Choroid plexus epithelial cell (primary cell): ENCODE results near the gene E2F1.
A peak's percentile ranks its signal among the peaks of the same experiment; 100 is the strongest.

Experiments
- DNase-seq: peaks from one replicate; pipeline ENCODE4 v3.0.0-alpha.2; 2010; ENCODE audit warnings: low read depth
- H3K4me3 ChIP-seq: 2 replicates; pipeline ENCODE4 v1.5.1; 2011; ENCODE audit warnings: low read depth, mild to moderate bottlenecking, control low read depth, low read length, moderate library complexity
- CTCF ChIP-seq: conservative IDR thresholded peaks from 2 replicates; pipeline ENCODE4 v1.5.1; 2011; ENCODE audit warnings: low read depth, mild to moderate bottlenecking, control low read depth, inconsistent platforms, low read length, moderate library complexity

E2F1 gene

GRCh38 chr20:33721391-33722140 is 35.4 kb upstream of the E2F1 start:
- H3K4me3 ChIP-seq = no peak overlapping the region
- no peak for DNase-seq
- TF ChIP-seq CTCF = no peak

GRCh38 chr20:33719989-33720709 is 34.0 kb upstream of the E2F1 start, which contains the start of gene PXMP4:
Gene PXMP4 (minus strand): TSS chr20:33720310. CDS start chr20:33720207, 103 bp downstream.
- TF ChIP-seq CTCF = no peak
- peak within 1 kb of the TSS; percentile 99 for H3K4me3 ChIP-seq
- peak; percentile 99 for DNase-seq

GRCh38 chr20:33719277-33719988 is 33.2 kb upstream of the E2F1 start:
- H3K4me3 ChIP-seq = peak overlapping the region; percentile 99
- TF ChIP-seq CTCF = no peak
- DNase-seq = no peak

DNA sequence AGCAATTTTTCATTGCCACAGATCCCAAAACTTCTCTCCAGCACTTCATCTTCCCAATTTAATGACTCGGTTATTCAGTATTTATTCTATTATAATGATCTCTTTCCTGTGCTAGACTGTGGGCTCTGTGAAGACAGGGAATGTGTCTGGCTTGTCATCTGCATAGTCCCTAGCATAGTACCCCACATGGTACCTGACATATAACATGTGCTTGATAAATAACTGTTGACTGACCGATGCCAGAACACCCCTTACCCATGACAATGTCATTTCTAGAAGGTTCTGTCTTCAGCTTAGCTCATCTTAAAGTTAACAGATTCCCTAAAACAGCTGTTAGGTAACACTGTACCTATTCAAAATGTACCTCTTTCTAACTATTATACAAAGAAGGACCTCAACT is 30.3 kb upstream of the E2F1 start:
- H3K4me3 ChIP-seq = no peak overlapping the region
- no peak for TF ChIP-seq CTCF
- no peak for DNase-seq

DNA sequence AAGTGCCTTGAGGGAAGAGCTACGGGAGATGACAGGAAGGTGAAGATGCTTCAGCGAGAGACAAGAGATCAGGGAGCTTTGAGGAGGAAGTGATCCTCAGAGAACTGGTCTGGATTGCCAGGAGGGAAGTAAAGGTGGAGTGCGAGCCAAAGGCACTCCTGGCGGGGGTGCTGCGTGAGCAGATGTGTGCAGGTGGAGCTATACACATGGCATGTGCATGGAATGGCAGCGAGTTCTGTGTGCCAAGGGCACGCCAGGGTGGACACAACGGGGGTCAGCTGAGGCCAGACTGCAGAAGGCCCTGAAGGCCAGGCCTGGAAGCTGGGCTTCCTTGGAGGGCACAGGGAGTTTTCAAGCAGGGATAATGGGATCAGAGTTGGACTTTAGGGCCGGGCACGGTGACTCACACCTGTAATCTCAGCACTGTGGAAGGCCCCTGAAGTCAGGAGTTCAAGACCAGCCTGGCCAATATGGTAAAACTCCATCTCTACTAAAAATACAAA is 27.7 kb upstream of the E2F1 start:
- TF ChIP-seq CTCF = no peak
- DNase-seq = no peak
- no peak overlapping the region for H3K4me3 ChIP-seq

- no peak overlapping the region for H3K4me3 ChIP-seq
- TF ChIP-seq CTCF = no peak
- no peak for DNase-seq
These were observed 25.2 kb upstream of the E2F1 start for GRCh38 chr20:33711446-33711738.
